Stimulated activated CD4-positive, alpha-beta T cell treated with anti-CD3 and anti-CD28 coated beads, Interleukin-4, amount 100 ng/mL, for 24 hours (primary cell): ENCODE data around the gene HACL1.
"Not testable (repeated sequence)": the region's sequence is repeated elsewhere in the genome, so short reads cannot be mapped to it uniquely, and the experiment has no call there.

Experiments used
- DNase-seq: peaks from one replicate; pipeline ENCODE4 v3.0.0-alpha.2; 2020

The HACL1 gene

GRCh38 chr3:15629860-15630597, 28.7 kb upstream of the HACL1 start:
- DNase-seq = peak; percentile 70

- no peak for DNase-seq
Observed at GRCh38 chr3:15628967-15629366, 27.6 kb upstream of the HACL1 start.

- DNase-seq = no peak
Observed at GRCh38 chr3:15623535-15624440, 22.4 kb upstream of the HACL1 start.

- DNase-seq = not testable (repeated sequence)
Observed at GRCh38 chr3:15619659-15620464, 18.5 kb upstream of the HACL1 start.

- DNase-seq = no peak
Observed at GRCh38 chr3:15616053-15616452, 14.7 kb upstream of the HACL1 start.

- no peak for DNase-seq
Observed at GRCh38 chr3:15614958-15615357, 13.6 kb upstream of the HACL1 start.

- DNase-seq = no peak
Observed at GRCh38 chr3:15612001-15612400, 10.6 kb upstream of the HACL1 start.

- DNase-seq = no peak
Observed at GRCh38 chr3:15611018-15611417, 9.6 kb upstream of the HACL1 start.

- no peak for DNase-seq
Observed at GRCh38 chr3:15610082-15610759, 8.9 kb upstream of the HACL1 start.

GRCh38 chr3:15606434-15606891, 5.1 kb upstream of the HACL1 start:
- DNase-seq = no peak

GRCh38 chr3:15604584-15604983, 3.2 kb upstream of the HACL1 start:
- DNase-seq = not testable (repeated sequence)

GRCh38 chr3:15602816-15603215, 1.4 kb upstream of the HACL1 start:
- DNase-seq = not testable (repeated sequence)

- no peak for DNase-seq
Observed at GRCh38 chr3:15602146-15602536, 772 bp upstream of the HACL1 start.

- no peak for DNase-seq
Observed at GRCh38 chr3:15601046-15601398, 347 bp downstream of the HACL1 start.

- DNase-seq = no peak
Observed at GRCh38 chr3:15595955-15596354, 5.4 kb downstream of the HACL1 start.

GRCh38 chr3:15592968-15593367, 8.4 kb downstream of the HACL1 start:
- no peak for DNase-seq

GRCh38 chr3:15591928-15592327, 9.4 kb downstream of the HACL1 start:
- DNase-seq = no peak

GRCh38 chr3:15591242-15591641, 10.1 kb downstream of the HACL1 start:
- DNase-seq = no peak

- no peak for DNase-seq
Observed at GRCh38 chr3:15585111-15585845, 16.1 kb downstream of the HACL1 start.

GRCh38 chr3:15581471-15582394, 19.6 kb downstream of the HACL1 start:
- no peak for DNase-seq

- no peak for DNase-seq
Observed at GRCh38 chr3:15579051-15579450, 22.3 kb downstream of the HACL1 start.
